Mesendoderm (in vitro differentiated cells): Measurements from ENCODE around the gene KLC1.

Experiments used
- DNase-seq: peaks from one replicate; pipeline ENCODE4 v3.0.0; 2013
- H2AK5ac ChIP-seq: 2 replicates; pipeline ENCODE4 v1.6.1; 2013; ENCODE audit warnings: low read length, inconsistent platforms
- H2BK120ac ChIP-seq: 2 replicates; pipeline ENCODE4 v1.6.1; 2013; ENCODE audit warnings: low read depth, mild to moderate bottlenecking, low read length, moderate library complexity, mixed read lengths
- H2BK15ac ChIP-seq: replicated peaks from 2 replicates; pipeline ENCODE4 v1.6.1; 2013; ENCODE audit warnings: low read depth, mild to moderate bottlenecking, moderate library complexity
- H2BK5ac ChIP-seq: 2 replicates; pipeline ENCODE4 v1.6.1; 2013; ENCODE audit warnings: low read length, inconsistent platforms
- H3K18ac ChIP-seq: 2 replicates; pipeline ENCODE4 v1.6.1; 2013; ENCODE audit warnings: mild to moderate bottlenecking, low read length, mixed read lengths
- H3K23ac ChIP-seq: one replicate; pipeline ENCODE4 v1.6.1; 2013; ENCODE audit warnings: low read length
- H3K27ac ChIP-seq: 2 replicates; pipeline ENCODE4 v1.5.1; 2013; ENCODE audit warnings: low read depth, mild to moderate bottlenecking, inconsistent platforms, low read length, moderate library complexity
- H3K27me3 ChIP-seq: 2 replicates; pipeline ENCODE4 v1.6.1; 2013; ENCODE audit warnings: low read length, control low read depth, mild to moderate bottlenecking, inconsistent platforms; ENCODE audit not compliant: insufficient read depth, poor library complexity
- H3K36me3 ChIP-seq: 2 replicates; pipeline ENCODE4 v1.6.1; 2013; ENCODE audit warnings: low read length, inconsistent platforms; ENCODE audit not compliant: control insufficient read depth, insufficient read depth
- H3K4ac ChIP-seq: one replicate; pipeline ENCODE4 v1.6.1; 2013; ENCODE audit warnings: low read depth, mild to moderate bottlenecking, low read length, moderate library complexity
- H3K4me1 ChIP-seq: 2 replicates; pipeline ENCODE4 v1.6.1; 2013; ENCODE audit warnings: low read depth, low read length, inconsistent platforms; ENCODE audit not compliant: control insufficient read depth
- H3K4me2 ChIP-seq: 2 replicates; pipeline ENCODE4 v1.6.1; 2013; ENCODE audit warnings: low read length
- H3K4me3 ChIP-seq: 2 replicates; pipeline ENCODE4 v1.5.1; 2013; ENCODE audit warnings: mild to moderate bottlenecking, low read length
- H3K56ac ChIP-seq: one replicate; pipeline ENCODE4 v1.6.1; 2013; ENCODE audit warnings: low read length
- H3K79me1 ChIP-seq: 2 replicates; pipeline ENCODE4 v1.6.1; 2013; ENCODE audit warnings: low read length, inconsistent platforms
- H3K79me2 ChIP-seq: 2 replicates; pipeline ENCODE4 v1.6.1; 2013; ENCODE audit warnings: mild to moderate bottlenecking, low read length; ENCODE audit not compliant: control insufficient read depth, insufficient read depth
- H3K9ac ChIP-seq: 2 replicates; pipeline ENCODE4 v1.6.1; 2013; ENCODE audit warnings: low read length, inconsistent platforms
- H4K5ac ChIP-seq: one replicate; pipeline ENCODE4 v1.6.1; 2013; ENCODE audit warnings: low read length
- H4K8ac ChIP-seq: one replicate; pipeline ENCODE4 v1.6.1; 2013; ENCODE audit warnings: low read depth, mild to moderate bottlenecking, control low read depth, low read length, moderate library complexity
- WGBS: extraction: QIAGEN DNeasy Blood & Tissue Kit; methylation state at CpG from one replicate; pipeline ENCODE4 v1.1.7; 2013; ENCODE audit warnings: low lambda C conversion rate, missing lambda C conversion rate; ENCODE audit not compliant: insufficient coverage; ENCODE audit errors: extremely low coverage; 5-methylcytosine and 5-hydroxymethylcytosine counted together

Gene KLC1

GRCh38 chr14:103684871-103685270, 55.9 kb downstream of the KLC1 start:
- DNase-seq, result no peak
- Histone ChIP-seq H3K56ac (no peak overlapping the region), H3K18ac (no peak overlapping the region), H3K9ac (no peak overlapping the region), H3K79me2 (no peaks in the 10 kb centered on the region), H3K36me3 (peaks cover 12% of the 10 kb centered on the region), H3K4me2 (no peak overlapping the region), H2BK120ac (no peak overlapping the region), H3K23ac (no peak overlapping the region), H3K79me1 (peaks cover 7% of the 10 kb centered on the region), H3K4ac (no peak overlapping the region), H4K5ac (no peak overlapping the region), H2AK5ac (no peak overlapping the region), H3K4me1 (no peaks in the 10 kb centered on the region), H3K27me3 (no peaks in the 10 kb centered on the region), H3K4me3 (no peak overlapping the region), H2BK5ac (no peak overlapping the region), H2BK15ac (no peak overlapping the region), H3K27ac (no peak overlapping the region), H4K8ac (no peak overlapping the region)
- WGBS, result no CpG with 5 or more reads among the region's 15 CpGs

GRCh38 chr14:103685276-103686211, 56.5 kb downstream of the KLC1 start:
- Histone ChIP-seq H2BK120ac (no peak overlapping the region), H3K27ac (no peak overlapping the region), H4K8ac (no peak overlapping the region), H3K4me3 (no peak overlapping the region), H3K27me3 (no peaks in the 10 kb centered on the region), H2BK15ac (no peak overlapping the region), H3K36me3 (peaks cover 10% of the 10 kb centered on the region), H3K4me2 (no peak overlapping the region), H4K5ac (no peak overlapping the region), H3K79me1 (peaks cover 10% of the 10 kb centered on the region), H2AK5ac (no peak overlapping the region), H3K56ac (no peak overlapping the region), H3K18ac (no peak overlapping the region), H3K9ac (no peak overlapping the region), H3K4ac (no peak overlapping the region), H2BK5ac (no peak overlapping the region), H3K23ac (no peak overlapping the region), H3K4me1 (no peaks in the 10 kb centered on the region), H3K79me2 (no peaks in the 10 kb centered on the region)
- DNase-seq, result no peak
- no CpG with 5 or more reads among the region's 23 CpGs for WGBS

DNA sequence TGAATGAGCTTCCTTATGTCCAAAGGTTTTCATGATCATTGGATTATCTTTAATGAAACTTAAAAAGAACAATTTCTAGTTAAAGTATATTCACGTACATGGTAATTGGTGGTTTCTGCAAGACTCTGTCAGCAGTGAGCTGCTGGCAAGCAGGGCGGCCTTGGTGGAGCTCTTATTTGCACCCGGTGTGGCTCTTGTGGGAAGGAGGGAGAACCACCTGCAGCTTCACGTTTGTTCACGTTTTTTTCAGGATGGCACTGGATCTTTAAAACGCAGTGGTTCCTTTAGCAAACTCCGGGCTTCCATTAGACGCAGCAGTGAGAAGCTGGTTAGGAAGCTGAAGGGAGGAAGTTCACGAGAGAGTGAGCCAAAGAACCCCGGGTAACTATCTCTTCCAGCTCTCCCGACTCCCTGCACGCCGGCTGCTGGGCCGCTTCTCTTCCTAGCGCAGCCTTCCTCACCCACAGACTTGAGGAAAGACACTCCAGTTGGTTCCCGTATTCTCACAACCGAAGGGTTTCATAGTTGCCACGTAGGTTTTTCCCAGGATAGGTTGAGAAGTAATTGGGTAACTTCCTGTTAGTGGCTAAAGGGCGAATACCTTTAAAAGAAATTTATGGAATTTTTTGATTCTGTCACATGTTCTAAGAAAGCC, 57.9 kb downstream of the KLC1 start:
- Histone ChIP-seq H2AK5ac (no peak overlapping the region), H3K4me3 (no peak overlapping the region), H2BK5ac (no peak overlapping the region), H4K5ac (no peak overlapping the region), H4K8ac (no peak overlapping the region), H3K4me2 (no peak overlapping the region), H2BK15ac (no peak overlapping the region), H2BK120ac (no peak overlapping the region), H3K36me3 (peaks cover 6% of the 10 kb centered on the region), H3K56ac (no peak overlapping the region), H3K27me3 (no peaks in the 10 kb centered on the region), H3K79me2 (no peaks in the 10 kb centered on the region), H3K18ac (no peak overlapping the region), H3K79me1 (peaks cover 8% of the 10 kb centered on the region), H3K4me1 (no peaks in the 10 kb centered on the region), H3K23ac (no peak overlapping the region), H3K4ac (no peak overlapping the region), H3K27ac (no peak overlapping the region), H3K9ac (no peak overlapping the region)
- no CpG with 5 or more reads among the region's 19 CpGs for WGBS
- no peak for DNase-seq

DNA sequence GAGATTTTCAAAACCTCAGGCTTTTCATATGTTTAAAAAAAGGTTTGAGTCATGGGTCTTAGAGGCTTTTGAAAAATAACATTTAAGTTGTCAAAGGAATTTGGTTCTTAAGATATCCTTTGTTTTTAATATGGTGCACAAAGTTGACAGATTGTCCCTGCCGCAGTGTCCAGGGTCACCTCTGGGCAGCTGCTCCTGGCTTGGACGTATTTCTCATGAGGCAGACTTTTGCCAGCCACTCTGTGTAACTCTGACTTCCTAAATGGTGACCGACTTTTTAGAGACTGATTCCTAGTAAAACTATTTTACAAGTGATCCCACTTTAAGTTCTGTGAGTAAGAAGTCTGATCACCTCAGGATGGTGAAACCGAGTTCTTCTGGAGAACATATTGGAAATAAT, 58.7 kb downstream of the KLC1 start:
- Histone ChIP-seq H3K4me1 (no peaks in the 10 kb centered on the region), H2BK5ac (no peak overlapping the region), H3K27ac (no peak overlapping the region), H3K27me3 (no peaks in the 10 kb centered on the region), H2AK5ac (no peak overlapping the region), H2BK15ac (no peak overlapping the region), H2BK120ac (no peak overlapping the region), H4K5ac (no peak overlapping the region), H3K79me1 (peaks cover 8% of the 10 kb centered on the region), H3K79me2 (no peaks in the 10 kb centered on the region), H3K18ac (no peak overlapping the region), H3K36me3 (peaks cover 6% of the 10 kb centered on the region), H3K56ac (no peak overlapping the region), H3K4me3 (no peak overlapping the region), H4K8ac (no peak overlapping the region), H3K4me2 (no peak overlapping the region), H3K23ac (no peak overlapping the region), H3K4ac (no peak overlapping the region), H3K9ac (no peak overlapping the region)
- no CpG with 5 or more reads among the region's 4 CpGs for WGBS
- no peak for DNase-seq

DNA sequence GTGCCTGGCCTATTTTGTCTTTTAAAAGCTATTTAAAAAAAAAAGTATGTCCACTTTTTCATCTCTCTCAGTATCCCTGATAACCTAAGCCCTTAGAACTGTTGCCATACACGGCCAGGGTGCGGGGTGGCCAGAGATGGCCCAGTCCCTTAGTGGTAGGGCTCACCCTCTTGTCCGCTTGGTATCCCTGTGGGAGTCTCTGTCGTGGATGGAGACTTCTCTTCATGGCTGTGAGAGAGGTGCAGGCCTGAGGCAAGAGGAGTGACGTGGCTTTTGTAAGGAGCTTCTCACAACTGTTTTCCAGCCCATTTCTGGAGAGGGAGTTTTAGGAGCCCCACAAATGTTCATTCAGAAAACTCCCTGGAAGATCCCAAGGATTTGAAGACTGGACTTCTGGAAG, 59.4 kb downstream of the KLC1 start:
- no CpG with 5 or more reads among the region's 5 CpGs for WGBS
- no peak overlapping the region for H3K18ac ChIP-seq
- peaks cover 5% of the 10 kb centered on the region for H3K36me3 ChIP-seq
- H3K4ac ChIP-seq, result no peak overlapping the region
- H4K8ac ChIP-seq, result no peak overlapping the region
- H3K79me1 ChIP-seq, result peaks cover 8% of the 10 kb centered on the region
- H3K4me2 ChIP-seq, result no peak overlapping the region
- no peak overlapping the region for H3K27ac ChIP-seq
- H2AK5ac ChIP-seq, result no peak overlapping the region
- H3K9ac ChIP-seq, result no peak overlapping the region
- H3K56ac ChIP-seq, result no peak overlapping the region
- H2BK15ac ChIP-seq, result no peak overlapping the region
- no peak overlapping the region for H3K4me3 ChIP-seq
- H3K27me3 ChIP-seq, result no peaks in the 10 kb centered on the region
- H2BK5ac ChIP-seq, result no peak overlapping the region
- H4K5ac ChIP-seq, result no peak overlapping the region
- H3K79me2 ChIP-seq, result no peaks in the 10 kb centered on the region
- no peak for DNase-seq
- H2BK120ac ChIP-seq, result no peak overlapping the region
- H3K23ac ChIP-seq, result no peak overlapping the region
- no peaks in the 10 kb centered on the region for H3K4me1 ChIP-seq
